Measurements from ENCODE around the gene CCT3.

Gene CCT3

GRCh38 chr1:156365754-156366153, 27.7 kb upstream of the CCT3 start:
- no peaks in the 10 kb centered on the region for H3K9me3 ChIP-seq (ENCODE audit: control insufficient read depth, insufficient read depth, low read length)
- H3K27ac ChIP-seq (ENCODE audit: low read depth, low read length) = no peak overlapping the region
- no peaks in the 10 kb centered on the region for H3K9me2 ChIP-seq (replicated peaks; ENCODE audit: control insufficient read depth, low read length)
- H3K27me3 ChIP-seq (ENCODE audit: control insufficient read depth, low read length) = peaks cover 39% of the 10 kb centered on the region
- TF ChIP-seq CTCF (IDR thresholded peaks at IDR 0.05; ENCODE audit: low read depth, low read length, poor library complexity, severe bottlenecking) = no peak
- TF ChIP-seq EZH2phosphoT487 (IDR thresholded peaks at IDR 0.05; ENCODE audit: borderline replicate concordance, low read length) = no peak
- no peak overlapping the region for H3K4me2 ChIP-seq (ENCODE audit: low read length)
- H4K20me1 ChIP-seq (ENCODE audit: control insufficient read depth, insufficient read depth, low read depth, low read length) = no peaks in the 10 kb centered on the region
- H3K79me2 ChIP-seq (ENCODE audit: control insufficient read depth, low read length) = no peaks in the 10 kb centered on the region
- no peaks in the 10 kb centered on the region for H3K4me1 ChIP-seq (ENCODE audit: control insufficient read depth, low read length)
- H3K4me3 ChIP-seq (ENCODE audit: low read length) = no peak overlapping the region
- no peaks in the 10 kb centered on the region for H3F3A ChIP-seq (ENCODE audit: control insufficient read depth, insufficient read depth)
- no peaks in the 10 kb centered on the region for H3K36me3 ChIP-seq (ENCODE audit: control insufficient read depth, low read length)

- Histone ChIP-seq H4K20me1 (ENCODE audit: control insufficient read depth, insufficient read depth, low read depth, low read length) (no peaks in the 10 kb centered on the region), H3K9me2 (replicated peaks; ENCODE audit: control insufficient read depth, low read length) (no peaks in the 10 kb centered on the region), H3K27me3 (ENCODE audit: control insufficient read depth, low read length) (peaks cover 31% of the 10 kb centered on the region), H3K4me1 (ENCODE audit: control insufficient read depth, low read length) (peaks cover 10% of the 10 kb centered on the region), H3F3A (ENCODE audit: control insufficient read depth, insufficient read depth) (no peaks in the 10 kb centered on the region), H3K4me3 (ENCODE audit: low read length) (no peak overlapping the region), H3K79me2 (ENCODE audit: control insufficient read depth, low read length) (no peaks in the 10 kb centered on the region), H3K9me3 (ENCODE audit: control insufficient read depth, insufficient read depth, low read length) (no peaks in the 10 kb centered on the region), H3K4me2 (ENCODE audit: low read length) (no peak overlapping the region), H3K36me3 (ENCODE audit: control insufficient read depth, low read length) (no peaks in the 10 kb centered on the region), H3K27ac (ENCODE audit: low read depth, low read length) (no peak overlapping the region)
- TF ChIP-seq CTCF (IDR thresholded peaks at IDR 0.05; ENCODE audit: low read depth, low read length, poor library complexity, severe bottlenecking) (no peak), EZH2phosphoT487 (IDR thresholded peaks at IDR 0.05; ENCODE audit: borderline replicate concordance, low read length) (no peak)
Measured at GRCh38 chr1:156360534-156360933, 22.4 kb upstream of the CCT3 start.

DNA sequence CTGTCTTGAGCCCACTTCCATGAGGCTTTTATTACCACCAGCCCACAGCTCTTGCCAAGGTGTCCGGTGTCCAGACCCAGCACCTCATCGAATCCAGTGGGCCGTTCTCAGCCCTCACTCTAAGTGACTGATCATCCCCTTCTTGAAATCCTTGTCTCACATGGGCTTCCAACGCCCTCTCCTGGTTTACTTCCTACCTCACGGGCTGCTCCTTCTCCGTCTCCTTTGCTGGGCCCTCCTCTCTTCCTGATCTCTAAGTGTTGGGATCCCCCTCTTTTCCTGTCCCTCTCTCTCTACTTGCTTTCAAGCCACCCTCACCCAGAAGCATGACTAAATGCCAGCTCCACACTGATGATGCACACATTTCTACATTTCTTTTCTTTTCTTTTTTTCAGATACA, 21.9 kb upstream of the CCT3 start:
- TF ChIP-seq EZH2phosphoT487 (IDR thresholded peaks at IDR 0.05; ENCODE audit: borderline replicate concordance, low read length) (no peak), CTCF (IDR thresholded peaks at IDR 0.05; ENCODE audit: low read depth, low read length, poor library complexity, severe bottlenecking) (no peak)
- H3K9me3 ChIP-seq (ENCODE audit: control insufficient read depth, insufficient read depth, low read length) = no peaks in the 10 kb centered on the region
- no peaks in the 10 kb centered on the region for H3F3A ChIP-seq (ENCODE audit: control insufficient read depth, insufficient read depth)
- no peak overlapping the region for H3K4me2 ChIP-seq (ENCODE audit: low read length)
- H3K27me3 ChIP-seq (ENCODE audit: control insufficient read depth, low read length) = peaks cover 31% of the 10 kb centered on the region
- no peak overlapping the region for H3K27ac ChIP-seq (ENCODE audit: low read depth, low read length)
- peaks cover 10% of the 10 kb centered on the region for H3K4me1 ChIP-seq (ENCODE audit: control insufficient read depth, low read length)
- H3K9me2 ChIP-seq (replicated peaks; ENCODE audit: control insufficient read depth, low read length) = no peaks in the 10 kb centered on the region
- H4K20me1 ChIP-seq (ENCODE audit: control insufficient read depth, insufficient read depth, low read depth, low read length) = no peaks in the 10 kb centered on the region
- H3K36me3 ChIP-seq (ENCODE audit: control insufficient read depth, low read length) = no peaks in the 10 kb centered on the region
- H3K4me3 ChIP-seq (ENCODE audit: low read length) = no peak overlapping the region
- H3K79me2 ChIP-seq (ENCODE audit: control insufficient read depth, low read length) = no peaks in the 10 kb centered on the region

- no peak overlapping the region for H3K27ac ChIP-seq (ENCODE audit: low read depth, low read length)
- no peaks in the 10 kb centered on the region for H3K79me2 ChIP-seq (ENCODE audit: control insufficient read depth, low read length)
- TF ChIP-seq EZH2phosphoT487 (IDR thresholded peaks at IDR 0.05; ENCODE audit: borderline replicate concordance, low read length) = no peak
- TF ChIP-seq CTCF (IDR thresholded peaks at IDR 0.05; ENCODE audit: low read depth, low read length, poor library complexity, severe bottlenecking) = no peak
- no peak overlapping the region for H3K4me2 ChIP-seq (ENCODE audit: low read length)
- peaks cover 10% of the 10 kb centered on the region for H3K4me1 ChIP-seq (ENCODE audit: control insufficient read depth, low read length)
- peaks cover 29% of the 10 kb centered on the region for H3K27me3 ChIP-seq (ENCODE audit: control insufficient read depth, low read length)
- no peaks in the 10 kb centered on the region for H3K36me3 ChIP-seq (ENCODE audit: control insufficient read depth, low read length)
- H3K9me3 ChIP-seq (ENCODE audit: control insufficient read depth, insufficient read depth, low read length) = no peaks in the 10 kb centered on the region
- H3F3A ChIP-seq (ENCODE audit: control insufficient read depth, insufficient read depth) = no peaks in the 10 kb centered on the region
- no peaks in the 10 kb centered on the region for H3K9me2 ChIP-seq (replicated peaks; ENCODE audit: control insufficient read depth, low read length)
- H4K20me1 ChIP-seq (ENCODE audit: control insufficient read depth, insufficient read depth, low read depth, low read length) = no peaks in the 10 kb centered on the region
- no peak overlapping the region for H3K4me3 ChIP-seq (ENCODE audit: low read length)
Measured at GRCh38 chr1:156359249-156359648, 21.2 kb upstream of the CCT3 start.
